ENCODE results near the gene ARAP1. TPM values are rescaled to one million over a fixed set of nuclear protein-coding genes. Genes with fewer than 3 reads are reported as not detected.

ARAP1 gene
- polyA plus RNA-seq, 1 donor = 61.4 TPM

Other genes starting within 250 kb of the ARAP1 start
- gene PDE2A, start 78.0 kb downstream of the ARAP1 start, polyA plus RNA-seq (ENCODE audit: insufficient read length) = 22.4 TPM
- gene STARD10, start 41.6 kb upstream of the ARAP1 start, polyA plus RNA-seq (ENCODE audit: insufficient read length) = 62.3 TPM
- 17.9 TPM for gene ATG16L2, start 62.0 kb upstream of the ARAP1 start, polyA plus RNA-seq (ENCODE audit: insufficient read length)

Data from hindlimb muscle (tissue), 1 donor.